Measurements from ENCODE around the gene CCDC91.

The CCDC91 gene

GRCh38 chr12:28190321-28191050 lies at the start of gene CCDC91:
CCDC91 (plus strand) TSS chr12:28190456; CDS start chr12:28257216, 66,760 bp downstream.
- DNase-seq (ENCODE audit: low spot score): peak; percentile 81

DNA sequence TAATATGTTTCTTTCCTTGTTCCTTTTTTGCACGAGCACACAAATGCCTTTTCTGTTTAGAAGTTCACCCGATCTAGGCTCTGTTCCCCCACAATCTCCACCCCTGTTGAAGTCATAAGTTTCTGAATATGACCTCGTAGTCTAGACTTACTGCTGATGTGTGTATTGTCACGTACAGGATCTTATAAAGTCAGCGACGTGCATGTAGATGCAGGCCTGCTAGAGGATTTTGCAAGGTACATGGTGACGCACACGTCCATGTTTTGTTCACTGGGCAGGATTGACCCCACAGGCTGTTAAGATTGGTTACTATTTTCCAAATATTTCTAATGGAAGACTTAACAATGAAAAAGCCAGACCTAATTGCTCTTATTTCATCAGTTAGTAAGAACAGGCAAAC lies 46.2 kb upstream of the CCDC91 start:
- no peak for DNase-seq (ENCODE audit: low spot score)

DNA sequence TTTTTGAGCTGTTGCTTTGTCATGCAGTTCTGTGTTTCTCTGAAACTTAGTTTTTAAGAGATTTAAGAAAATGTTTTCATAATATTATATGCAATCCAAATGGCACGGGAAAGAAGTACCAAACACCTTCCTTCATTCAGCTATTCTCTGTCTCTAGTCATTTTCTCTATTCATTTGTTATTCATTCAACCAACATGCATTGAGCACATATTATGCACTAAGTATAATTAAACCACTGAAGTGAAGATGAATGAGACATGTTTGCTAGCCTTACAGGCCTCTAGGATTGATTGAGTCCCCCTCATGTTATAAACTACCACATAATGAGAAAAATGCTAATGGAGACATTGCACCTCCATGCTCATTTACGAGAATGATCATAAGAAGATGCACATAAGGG lies 45.7 kb upstream of the CCDC91 start:
- no peak for DNase-seq (ENCODE audit: low spot score)

DNA sequence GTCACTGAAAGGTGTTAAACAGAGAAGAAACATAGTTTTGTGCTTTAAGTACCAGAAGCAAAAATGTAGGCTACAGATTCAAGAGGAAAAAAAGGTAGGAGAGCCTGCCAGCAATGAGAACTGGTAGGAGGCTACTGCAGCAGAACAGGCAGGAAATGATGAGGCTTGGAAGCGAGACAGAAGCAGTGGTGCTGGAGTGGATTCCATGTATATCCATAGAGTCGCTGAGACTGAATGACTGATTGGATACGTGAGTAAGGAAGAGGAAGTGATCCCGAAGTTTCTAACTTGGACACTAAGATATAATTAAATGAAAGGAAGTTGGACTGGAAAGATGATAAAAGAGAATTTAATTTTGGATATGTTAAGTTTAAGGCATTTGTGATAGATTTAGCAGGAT lies 45.0 kb upstream of the CCDC91 start:
- no peak for DNase-seq (ENCODE audit: low spot score)

GRCh38 chr12:28149279-28149678 lies 41.0 kb upstream of the CCDC91 start:
- DNase-seq (ENCODE audit: low spot score): no peak

DNA sequence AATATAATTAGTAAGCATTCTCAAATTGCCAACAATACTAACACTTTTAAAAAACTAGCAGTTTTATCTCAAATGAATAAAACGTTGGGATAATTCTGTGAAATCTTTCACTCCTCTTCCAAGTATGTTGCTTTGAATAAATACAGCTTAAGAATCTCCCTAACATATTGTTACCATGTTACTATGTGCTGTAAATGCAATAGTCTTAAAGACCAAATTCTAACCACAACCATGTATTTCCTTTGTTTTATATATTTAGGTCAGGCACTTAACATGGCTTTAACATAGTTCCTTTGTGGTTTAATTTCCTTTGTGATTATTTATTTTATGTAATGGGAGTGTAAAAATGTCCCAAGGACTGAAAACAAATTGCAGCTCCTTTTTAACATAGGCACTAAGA lies 33.9 kb upstream of the CCDC91 start:
- no peak for DNase-seq (ENCODE audit: low spot score)

DNA sequence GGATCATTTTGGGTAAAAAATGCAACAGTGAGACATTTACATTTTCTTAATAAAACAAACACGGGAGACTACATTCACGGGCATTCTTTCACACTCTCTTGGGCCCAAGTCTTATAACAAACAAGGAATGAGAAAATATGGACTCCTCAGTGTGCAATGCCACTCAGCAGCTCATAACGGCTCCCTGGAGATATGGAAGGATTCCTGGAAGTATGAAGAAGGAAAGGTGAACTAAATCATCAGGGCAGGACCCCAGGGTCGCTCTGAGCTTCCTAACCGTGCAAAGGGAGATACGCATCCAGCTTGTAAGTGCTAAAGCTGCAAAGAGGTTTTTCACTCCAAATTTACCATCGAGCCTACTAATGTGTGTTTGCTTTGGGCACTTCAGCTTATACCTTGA lies 33.5 kb upstream of the CCDC91 start:
- DNase-seq (ENCODE audit: low spot score): no peak

DNA sequence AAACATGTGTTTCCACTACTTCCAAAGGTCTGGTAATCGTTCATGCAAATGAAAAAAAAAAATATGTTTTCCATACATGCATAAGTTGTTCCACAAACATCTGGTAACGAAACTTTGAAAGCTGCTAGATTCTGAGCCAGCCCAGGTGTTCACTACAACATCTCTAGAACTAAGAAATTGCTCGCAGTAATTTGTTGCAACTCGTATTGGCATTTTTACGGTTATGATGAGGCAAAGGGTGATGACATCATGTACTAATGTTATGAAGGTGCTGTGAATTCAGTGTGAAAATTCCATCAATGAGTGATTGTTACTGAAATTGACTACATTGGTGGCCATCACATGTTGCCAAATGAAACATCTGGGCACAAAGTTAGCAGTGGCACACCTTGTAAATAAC lies 31.9 kb upstream of the CCDC91 start:
- no peak for DNase-seq (ENCODE audit: low spot score)

- DNase-seq (ENCODE audit: low spot score): no peak
Observed at GRCh38 chr12:28159688-28160087, 30.6 kb upstream of the CCDC91 start.

- no peak for DNase-seq (ENCODE audit: low spot score)
Observed at GRCh38 chr12:28161697-28162096, 28.6 kb upstream of the CCDC91 start.

- no peak for DNase-seq (ENCODE audit: low spot score)
Observed at GRCh38 chr12:28162697-28163096, 27.6 kb upstream of the CCDC91 start.

- DNase-seq (ENCODE audit: low spot score): no peak
Observed at GRCh38 chr12:28164644-28165275, 25.5 kb upstream of the CCDC91 start.

- no peak for DNase-seq (ENCODE audit: low spot score)
Observed at GRCh38 chr12:28167981-28168485, 22.2 kb upstream of the CCDC91 start.

GRCh38 chr12:28171356-28172060 lies 18.7 kb upstream of the CCDC91 start:
- no peak for DNase-seq (ENCODE audit: low spot score)

- peak; percentile 70 for DNase-seq (ENCODE audit: low spot score)
Observed at GRCh38 chr12:28172434-28173030, 17.7 kb upstream of the CCDC91 start.

GRCh38 chr12:28173440-28173839 lies 16.8 kb upstream of the CCDC91 start:
- DNase-seq (ENCODE audit: low spot score): no peak

- DNase-seq (ENCODE audit: low spot score): no peak
Observed at GRCh38 chr12:28175098-28175589, 15.1 kb upstream of the CCDC91 start.

- DNase-seq (ENCODE audit: low spot score): no peak
Observed at GRCh38 chr12:28176295-28176694, 14.0 kb upstream of the CCDC91 start.

GRCh38 chr12:28177461-28177860 lies 12.8 kb upstream of the CCDC91 start:
- DNase-seq (ENCODE audit: low spot score): no peak

DNA sequence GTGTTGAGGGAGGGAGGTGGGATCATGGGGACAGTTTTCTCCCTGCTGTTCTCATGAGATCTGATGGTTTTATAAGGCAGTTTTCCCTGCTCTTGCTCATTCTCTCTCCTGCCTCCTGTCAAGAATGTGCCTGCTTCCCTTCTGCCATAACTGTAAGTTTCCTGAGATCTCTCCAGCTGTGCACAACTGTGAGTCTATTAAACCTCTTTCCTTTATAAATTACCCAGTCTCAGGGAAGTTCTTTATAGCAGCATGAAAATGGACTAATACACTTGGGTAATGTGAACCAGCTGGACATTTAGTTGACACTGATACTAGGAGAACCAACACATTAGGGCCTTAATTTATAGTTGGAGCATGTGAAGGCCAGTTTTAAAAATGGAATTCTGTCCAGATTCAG lies 12.4 kb upstream of the CCDC91 start:
- no peak for DNase-seq (ENCODE audit: low spot score)

- no peak for DNase-seq (ENCODE audit: low spot score)
Observed at GRCh38 chr12:28178775-28179174, 11.5 kb upstream of the CCDC91 start.

DNA sequence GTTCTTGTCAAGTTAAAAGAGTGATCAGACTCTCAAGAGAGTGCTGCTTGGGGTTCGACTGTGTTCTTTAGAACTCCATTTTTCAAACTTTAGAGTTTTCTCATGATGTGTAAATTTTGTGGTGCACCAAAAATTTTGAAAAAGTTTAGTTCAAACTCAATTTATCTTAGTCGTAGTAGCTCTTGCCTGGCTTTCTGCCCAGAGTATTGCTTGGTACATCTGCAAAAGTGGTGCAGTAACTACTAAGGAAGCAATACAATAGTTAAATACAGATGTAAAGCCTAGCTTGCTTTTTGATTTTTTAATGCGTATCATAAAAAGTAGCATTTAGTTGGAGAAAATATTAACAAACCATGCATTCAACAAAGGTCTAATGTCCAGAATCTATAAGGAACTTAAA lies 9.5 kb upstream of the CCDC91 start:
- DNase-seq (ENCODE audit: low spot score): no peak

All from AG08395 (cell line).